GM19328 (cell line): ENCODE data around the gene MYL2.

Experiments
- ATAC-seq: cut with Tn5 transposase; IDR thresholded peaks from one replicate; pipeline ENCODE4 v1.9.1; 2021; ENCODE audit warnings: mild to moderate bottlenecking, moderate library complexity; ENCODE audit not compliant: unreplicated experiment

Gene MYL2

DNA sequence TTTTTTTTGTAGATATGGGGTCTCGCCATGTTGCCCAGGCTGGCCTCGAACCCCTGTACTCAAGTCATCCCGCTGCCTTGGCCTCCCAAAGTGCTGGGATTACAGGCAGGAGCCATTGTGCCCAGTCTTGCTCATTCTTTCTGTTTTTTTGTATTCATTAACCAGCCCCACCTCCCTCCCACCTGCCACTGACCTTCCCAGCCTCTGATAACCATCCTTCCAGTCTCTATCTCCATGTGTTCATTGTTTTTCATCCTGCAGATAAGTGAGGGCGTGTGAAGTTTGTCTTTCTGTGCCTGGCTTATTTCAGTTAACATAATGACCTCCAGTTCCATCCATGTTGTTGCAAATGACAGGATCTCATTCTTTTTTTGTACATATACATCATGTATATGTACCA is 19.0 kb downstream of the MYL2 start:
- ATAC-seq = no peak

GRCh38 chr12:110896559-110896958 is 23.8 kb downstream of the MYL2 start:
- ATAC-seq = no peak

GRCh38 chr12:110893956-110894355 is 26.4 kb downstream of the MYL2 start:
- ATAC-seq = no peak

DNA sequence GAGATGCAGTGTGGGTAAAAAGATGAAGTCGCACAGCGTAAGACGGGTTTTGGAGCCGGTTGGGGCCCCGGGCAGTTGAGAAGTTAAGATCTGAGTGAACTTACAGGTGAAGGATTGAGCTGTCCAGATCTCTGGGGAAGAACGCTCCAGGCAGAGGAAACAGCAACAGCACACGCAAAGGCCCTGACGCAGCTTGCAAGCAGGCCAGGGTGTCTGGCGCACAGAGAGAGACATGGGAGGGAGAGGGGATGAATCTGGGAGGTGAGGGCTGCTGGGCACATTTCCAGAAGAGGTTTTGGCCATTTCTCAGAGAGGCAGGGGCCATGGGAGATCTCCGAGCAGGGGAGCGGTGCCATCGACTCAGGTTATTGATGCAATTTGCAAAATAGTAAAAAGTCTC is 31.0 kb downstream of the MYL2 start:
- no peak for ATAC-seq

GRCh38 chr12:110888256-110888991 is 32.0 kb downstream of the MYL2 start:
- no peak for ATAC-seq

DNA sequence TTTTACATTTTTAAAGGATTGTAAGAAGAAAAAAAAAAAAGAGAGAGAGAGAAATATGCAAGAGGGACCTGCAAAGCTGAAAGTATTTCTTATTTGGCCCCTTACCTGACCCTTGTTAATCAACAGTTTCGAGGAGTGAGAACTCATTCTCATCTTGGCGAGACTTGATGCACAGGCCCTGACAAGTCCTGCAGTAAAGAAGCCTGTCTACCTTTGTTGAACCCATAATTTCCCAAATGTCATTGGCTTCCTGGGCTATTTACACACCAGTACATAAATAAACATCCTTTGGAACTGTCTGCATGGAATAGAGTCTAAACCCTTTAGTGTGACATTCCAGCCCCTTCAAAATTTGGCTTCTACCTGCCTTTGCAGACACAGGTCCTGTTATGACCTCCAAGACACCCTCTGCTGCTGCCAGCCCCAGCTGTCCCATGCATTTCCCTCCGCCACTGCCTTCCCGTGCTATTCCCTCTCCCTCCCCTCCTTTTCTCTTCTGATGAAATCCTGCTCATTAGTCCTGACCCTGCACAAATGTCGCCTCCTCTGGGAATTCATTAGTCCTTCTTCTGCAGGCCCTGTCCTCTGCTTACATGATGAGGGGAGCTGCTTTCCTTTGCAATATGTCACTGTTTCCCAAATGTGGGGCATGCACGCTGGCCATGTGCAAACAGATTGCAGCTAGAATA is 35.1 kb downstream of the MYL2 start:
- ATAC-seq = no peak

DNA sequence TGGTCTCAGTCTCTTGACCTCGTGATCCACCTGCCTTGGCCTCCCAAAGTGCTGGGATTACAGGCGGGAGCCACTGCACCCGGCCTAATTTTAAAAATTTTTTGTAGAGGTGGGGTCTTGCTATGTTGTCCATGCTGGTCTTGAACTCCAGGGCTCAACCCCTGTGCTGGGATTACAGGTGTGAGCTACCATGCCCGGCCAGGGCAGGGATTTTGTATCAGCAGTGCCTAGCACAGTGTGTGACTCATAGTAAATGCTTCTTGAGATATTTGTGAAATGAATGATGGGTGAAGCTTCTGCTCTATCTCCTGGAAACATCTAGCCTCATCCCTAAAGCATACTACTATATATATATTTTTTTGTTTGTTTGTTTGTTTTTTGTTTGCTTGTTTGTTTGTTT is 37.1 kb downstream of the MYL2 start:
- ATAC-seq = no peak

DNA sequence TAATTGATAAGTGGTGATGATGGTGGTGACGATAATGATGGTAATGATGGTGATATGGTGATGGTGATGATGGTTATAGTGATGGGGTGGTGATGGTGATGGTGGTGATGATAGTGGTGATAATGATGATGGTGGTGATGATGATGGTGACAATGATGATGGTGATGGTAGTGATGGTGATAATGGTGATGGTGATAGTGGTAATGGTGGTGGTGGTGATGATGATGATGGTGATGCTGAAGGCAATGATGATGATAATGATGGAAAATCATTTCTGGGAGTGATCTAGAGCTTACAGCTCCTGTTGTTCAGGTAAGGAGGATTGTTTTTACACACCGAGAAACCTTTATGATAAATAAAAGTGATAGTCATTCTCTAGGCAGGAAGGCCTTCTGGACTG is 39.7 kb downstream of the MYL2 start:
- ATAC-seq = no peak

GRCh38 chr12:110874781-110875180 is 45.6 kb downstream of the MYL2 start:
- no peak for ATAC-seq

DNA sequence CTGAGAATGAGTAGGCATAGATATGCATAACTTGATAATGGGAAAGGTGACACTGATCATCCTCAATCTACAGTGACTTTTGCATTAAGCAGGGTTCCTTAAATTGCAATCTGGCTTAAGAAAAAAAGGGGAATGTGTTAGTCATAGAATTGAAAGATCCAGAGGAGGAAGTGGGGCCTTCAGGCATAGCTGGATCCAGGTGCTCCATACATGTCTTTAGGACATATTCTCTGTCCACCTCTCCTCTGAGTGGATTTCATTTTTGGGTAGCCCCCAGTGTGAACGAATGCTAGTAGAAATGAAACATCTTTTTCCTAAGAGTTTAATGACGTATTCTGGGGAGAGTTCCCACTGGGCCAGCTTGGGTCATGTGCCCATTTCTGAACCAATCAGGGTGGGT is 46.0 kb downstream of the MYL2 start:
- no peak for ATAC-seq

GRCh38 chr12:110872100-110872499 is 48.3 kb downstream of the MYL2 start:
- ATAC-seq = no peak

GRCh38 chr12:110869803-110870202 is 50.6 kb downstream of the MYL2 start:
- no peak for ATAC-seq

DNA sequence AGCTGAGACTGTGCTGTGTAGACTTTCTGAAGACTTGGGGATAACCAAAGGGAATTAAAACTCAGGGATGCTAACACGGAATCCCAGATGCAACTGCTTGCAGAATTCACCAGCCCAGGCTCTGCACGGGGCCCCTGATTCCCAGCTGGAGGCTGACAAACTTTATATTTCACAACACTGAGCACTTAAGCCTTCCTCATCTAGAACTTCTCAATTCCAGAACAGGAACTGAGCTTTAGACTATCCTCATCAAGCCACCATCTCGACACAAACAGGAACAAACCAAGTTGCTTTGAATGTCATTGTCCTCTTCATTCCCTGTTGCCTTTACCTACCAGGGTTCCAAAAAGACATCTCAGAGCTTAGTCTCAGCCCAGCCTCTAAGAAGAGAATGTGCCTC is 51.4 kb downstream of the MYL2 start:
- no peak for ATAC-seq

- no peak for ATAC-seq
Measured at GRCh38 chr12:110865521-110865920, 54.9 kb downstream of the MYL2 start.

DNA sequence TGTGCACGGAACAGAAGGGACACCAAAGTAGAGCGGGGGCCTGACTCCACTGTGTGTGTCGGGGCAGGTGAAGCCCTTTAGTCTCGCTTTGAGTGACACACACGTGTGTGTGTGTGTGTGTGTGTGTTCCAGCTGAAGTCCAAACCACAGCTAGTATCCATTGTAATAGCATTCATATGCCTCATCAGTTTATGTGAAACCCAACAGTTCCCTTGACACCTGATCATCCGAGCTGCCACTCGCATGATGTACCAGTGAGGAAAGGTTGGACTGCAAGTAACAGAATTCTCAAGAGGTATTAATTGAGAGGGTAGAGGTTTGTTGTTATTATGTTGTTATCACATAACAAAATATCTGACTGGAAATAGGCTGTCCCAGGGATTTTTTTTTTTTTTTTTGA is 57.2 kb downstream of the MYL2 start:
- ATAC-seq = no peak

- no peak for ATAC-seq
Measured at GRCh38 chr12:110862329-110862728, 58.0 kb downstream of the MYL2 start.

- ATAC-seq = no peak
Measured at GRCh38 chr12:110861729-110862128, 58.6 kb downstream of the MYL2 start.
